Measurements from ENCODE around the gene KCNK6.
"Not testable (repeated sequence)": the region's sequence is repeated elsewhere in the genome, so short reads cannot be mapped to it uniquely, and the experiment has no call there.

Gene KCNK6

GRCh38 chr19:38362076-38362945 is 42.7 kb downstream of the KCNK6 start:
- no peak for DNase-seq (ENCODE audit: low read depth in 2 of 2)

- not testable (repeated sequence) for DNase-seq (ENCODE audit: low read depth in 2 of 2)
These were observed 43.5 kb downstream of the KCNK6 start for GRCh38 chr19:38362946-38363688.

- DNase-seq (ENCODE audit: low read depth in 2 of 2): no peak
These were observed 47.4 kb downstream of the KCNK6 start for GRCh38 chr19:38367041-38367440.

- no peak for DNase-seq (ENCODE audit: low read depth in 2 of 2)
These were observed 49.9 kb downstream of the KCNK6 start for GRCh38 chr19:38369584-38369983.

GRCh38 chr19:38370299-38370698 is 50.7 kb downstream of the KCNK6 start:
- DNase-seq (ENCODE audit: low read depth in 2 of 2): no peak

GRCh38 chr19:38371081-38371480 is 51.4 kb downstream of the KCNK6 start:
- no peak for DNase-seq (ENCODE audit: low read depth in 2 of 2)

GRCh38 chr19:38373907-38374331 is 54.3 kb downstream of the KCNK6 start:
- no peak for DNase-seq (ENCODE audit: low read depth in 2 of 2)

- peak; percentile 93 for DNase-seq (ENCODE audit: low read depth in 2 of 2)
These were observed 54.9 kb downstream of the KCNK6 start, which contains the start of gene PSMD8 for GRCh38 chr19:38374332-38375097. Gene PSMD8, plus strand, starts transcription at chr19:38374571. Its CDS starts 31 bp downstream, at chr19:38374602.

GRCh38 chr19:38375098-38375493 is 55.5 kb downstream of the KCNK6 start:
- no peak for DNase-seq (ENCODE audit: low read depth in 2 of 2)

GRCh38 chr19:38375748-38376147 is 56.1 kb downstream of the KCNK6 start:
- DNase-seq (ENCODE audit: low read depth in 2 of 2): no peak

GRCh38 chr19:38376576-38376975 is 56.9 kb downstream of the KCNK6 start:
- no peak for DNase-seq (ENCODE audit: low read depth in 2 of 2)

- no peak for DNase-seq (ENCODE audit: low read depth in 2 of 2)
These were observed 57.4 kb downstream of the KCNK6 start for GRCh38 chr19:38377052-38377451.

GRCh38 chr19:38378866-38379265 is 59.2 kb downstream of the KCNK6 start:
- no peak for DNase-seq (ENCODE audit: low read depth in 2 of 2)

- DNase-seq (ENCODE audit: low read depth in 2 of 2): no peak
These were observed 61.5 kb downstream of the KCNK6 start for GRCh38 chr19:38381138-38381537.
